OCI-LY1 (cell line): Measurements from ENCODE around the gene ROR2.

Experiments used
- H2AFZ ChIP-seq: fragments of 200-600 bp; sonication (generic), shearing (Covaris generic); 2 replicates; pipeline ENCODE4 v1.6.0; 2014; ENCODE audit warnings: antibody characterized with exemption, mild to moderate bottlenecking, low read length
- H3F3A ChIP-seq: fragments of 200-600 bp; sonication (generic), shearing (Covaris generic); 2 replicates; pipeline ENCODE4 v1.6.0; 2014; ENCODE audit warnings: mild to moderate bottlenecking, antibody characterized with exemption, low read length, moderate library complexity; ENCODE audit not compliant: insufficient read depth
- H3K27ac ChIP-seq: fragments of 200-600 bp; sonication (generic); 2 replicates; pipeline ENCODE4 v1.5.1; 2014; ENCODE audit warnings: low read length, mixed run types, mild to moderate bottlenecking, low read depth; ENCODE audit not compliant: poor library complexity, severe bottlenecking
- H3K27me3 ChIP-seq: fragments of 200-600 bp; sonication (generic); 2 replicates; pipeline ENCODE4 v1.6.0; 2014; ENCODE audit warnings: antibody characterized with exemption, mild to moderate bottlenecking, low read length, moderate library complexity; ENCODE audit not compliant: insufficient read depth
- H3K36me3 ChIP-seq: fragments of 200-600 bp; sonication (generic); 2 replicates; pipeline ENCODE4 v1.6.1; 2014; ENCODE audit warnings: mild to moderate bottlenecking, antibody characterized with exemption, low read length, moderate library complexity, mixed read lengths; ENCODE audit not compliant: insufficient read depth
- H3K4me1 ChIP-seq: fragments of 200-600 bp; sonication (generic); 2 replicates; pipeline ENCODE4 v1.5.1; 2014; ENCODE audit warnings: mild to moderate bottlenecking, low read length, moderate library complexity; ENCODE audit not compliant: insufficient read depth, severe bottlenecking
- H3K4me2 ChIP-seq: fragments of 200-600 bp; sonication (generic), shearing (Covaris generic); 2 replicates; pipeline ENCODE4 v1.6.1; 2014; ENCODE audit warnings: low read length
- H3K4me3 ChIP-seq: fragments of 200-600 bp; sonication (generic); 2 replicates; pipeline ENCODE4 v1.5.1; 2014; ENCODE audit warnings: low read length, low read depth, mild to moderate bottlenecking, mixed read lengths; ENCODE audit not compliant: poor library complexity, severe bottlenecking
- H3K79me2 ChIP-seq: fragments of 200-600 bp; shearing (Covaris generic); 2 replicates; pipeline ENCODE4 v1.6.1; 2016; ENCODE audit warnings: mixed run types, low read length, mixed read lengths; ENCODE audit not compliant: insufficient read depth
- H3K9ac ChIP-seq: fragments of 200-600 bp; sonication (generic), shearing (Covaris generic); 2 replicates; pipeline ENCODE4 v1.6.1; 2014; ENCODE audit warnings: mild to moderate bottlenecking, low read length, mixed read lengths
- H3K9me2 ChIP-seq: fragments of 200-600 bp; sonication (generic), shearing (Covaris generic); 2 replicates; pipeline ENCODE4 v1.6.1; 2014; ENCODE audit warnings: low read depth, mild to moderate bottlenecking, low read length, mixed read lengths
- H3K9me3 ChIP-seq: fragments of 200-600 bp; shearing (Covaris generic); 2 replicates; pipeline ENCODE4 v1.6.1; 2014; ENCODE audit warnings: low read length, mixed read lengths
- H4K20me1 ChIP-seq: fragments of 200-600 bp; sonication (generic), shearing (Covaris generic); 2 replicates; pipeline ENCODE4 v1.6.0; 2016; ENCODE audit warnings: mild to moderate bottlenecking, low read length; ENCODE audit not compliant: insufficient read depth
- EZH2 ChIP-seq: fragments of 200-600 bp; sonication (generic), shearing (Covaris generic); IDR thresholded peaks from 2 replicates; pipeline ENCODE4 v1.8.0; 2017; ENCODE audit warnings: borderline replicate concordance, mixed run types, mild to moderate bottlenecking, antibody characterized with exemption, low read length, moderate library complexity, mixed read lengths
- TF ChIP-seq, protein P1 (sequence below): fragments of 200-600 bp; sonication (generic), shearing (Covaris generic); IDR thresholded peaks from 2 replicates; pipeline ENCODE4 v1.5.1; 2017; ENCODE audit warnings: mild to moderate bottlenecking, antibody characterized with exemption, low read length, moderate library complexity, mixed read lengths

ROR2 gene

DNA sequence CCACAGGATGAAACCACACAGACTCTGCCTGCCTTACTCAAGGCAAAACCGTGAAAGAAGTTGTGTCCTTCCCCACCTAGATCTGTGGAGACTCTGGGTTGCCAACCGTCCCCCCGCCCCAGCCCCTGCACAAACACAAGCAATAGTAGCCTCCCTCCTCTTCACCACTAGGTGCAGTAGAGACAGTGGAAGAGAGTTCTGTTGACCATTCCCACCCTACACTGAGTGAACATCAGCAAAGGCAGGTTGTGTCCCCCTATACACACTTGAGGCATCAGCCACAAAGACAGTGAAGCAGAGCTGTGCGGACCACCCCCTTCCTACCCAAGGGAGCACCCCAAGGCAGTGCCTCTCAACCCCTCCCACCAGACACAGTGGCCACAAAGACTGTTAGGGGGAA is 302.7 kb downstream of the ROR2 start:
- no peak overlapping the region for H3K4me2 ChIP-seq

DNA sequence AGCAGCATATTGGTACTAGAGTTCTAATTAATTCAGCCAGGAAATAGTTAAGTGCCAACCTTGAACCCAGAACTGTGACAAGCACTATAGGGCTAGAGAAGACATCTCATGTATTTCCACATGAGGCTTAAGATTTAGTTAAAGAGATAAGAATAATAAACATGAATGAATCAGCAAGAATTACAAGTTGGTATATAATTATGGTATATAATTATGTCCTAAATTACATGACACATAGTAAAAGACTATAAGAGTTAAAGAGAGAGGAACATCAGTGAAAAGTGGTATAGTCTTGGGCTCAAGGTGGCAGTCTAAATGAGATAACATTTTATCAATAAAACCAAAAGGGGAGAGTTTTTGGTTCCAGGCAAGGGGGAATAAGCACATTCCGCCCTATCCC is 303.3 kb downstream of the ROR2 start:
- H3K4me3 ChIP-seq: no peak overlapping the region
- H3K9ac ChIP-seq: no peak overlapping the region
- H2AFZ ChIP-seq: no peak overlapping the region
- no peaks in the 10 kb centered on the region for H3K36me3 ChIP-seq
- no peaks in the 10 kb centered on the region for H3K4me1 ChIP-seq
- no peaks in the 10 kb centered on the region for H3K27me3 ChIP-seq
- no peak overlapping the region for H3K4me2 ChIP-seq
- no peaks in the 10 kb centered on the region for H3K79me2 ChIP-seq
- no peak overlapping the region for H3K27ac ChIP-seq
- no peaks in the 10 kb centered on the region for H3K9me2 ChIP-seq
- no peaks in the 10 kb centered on the region for H3K9me3 ChIP-seq
- H4K20me1 ChIP-seq: no peaks in the 10 kb centered on the region
- no peak for TF ChIP-seq EZH2
- TF ChIP-seq, protein P1, sequence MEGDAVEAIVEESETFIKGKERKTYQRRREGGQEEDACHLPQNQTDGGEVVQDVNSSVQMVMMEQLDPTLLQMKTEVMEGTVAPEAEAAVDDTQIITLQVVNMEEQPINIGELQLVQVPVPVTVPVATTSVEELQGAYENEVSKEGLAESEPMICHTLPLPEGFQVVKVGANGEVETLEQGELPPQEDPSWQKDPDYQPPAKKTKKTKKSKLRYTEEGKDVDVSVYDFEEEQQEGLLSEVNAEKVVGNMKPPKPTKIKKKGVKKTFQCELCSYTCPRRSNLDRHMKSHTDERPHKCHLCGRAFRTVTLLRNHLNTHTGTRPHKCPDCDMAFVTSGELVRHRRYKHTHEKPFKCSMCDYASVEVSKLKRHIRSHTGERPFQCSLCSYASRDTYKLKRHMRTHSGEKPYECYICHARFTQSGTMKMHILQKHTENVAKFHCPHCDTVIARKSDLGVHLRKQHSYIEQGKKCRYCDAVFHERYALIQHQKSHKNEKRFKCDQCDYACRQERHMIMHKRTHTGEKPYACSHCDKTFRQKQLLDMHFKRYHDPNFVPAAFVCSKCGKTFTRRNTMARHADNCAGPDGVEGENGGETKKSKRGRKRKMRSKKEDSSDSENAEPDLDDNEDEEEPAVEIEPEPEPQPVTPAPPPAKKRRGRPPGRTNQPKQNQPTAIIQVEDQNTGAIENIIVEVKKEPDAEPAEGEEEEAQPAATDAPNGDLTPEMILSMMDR: no peak
- H3F3A ChIP-seq: no peaks in the 10 kb centered on the region

More for the DNA sequence above, 302.7 kb downstream of the ROR2 start:
- no peaks in the 10 kb centered on the region for H3K79me2 ChIP-seq
- no peaks in the 10 kb centered on the region for H3K4me1 ChIP-seq
- TF ChIP-seq EZH2: no peak
- TF ChIP-seq, protein P1: no peak
- H3K27ac ChIP-seq: no peak overlapping the region
- no peaks in the 10 kb centered on the region for H4K20me1 ChIP-seq
- H3K9me3 ChIP-seq: no peaks in the 10 kb centered on the region
- no peaks in the 10 kb centered on the region for H3K27me3 ChIP-seq
- H2AFZ ChIP-seq: no peak overlapping the region
- H3F3A ChIP-seq: no peaks in the 10 kb centered on the region
- H3K9me2 ChIP-seq: no peaks in the 10 kb centered on the region
- no peak overlapping the region for H3K9ac ChIP-seq
- H3K4me3 ChIP-seq: no peak overlapping the region
- H3K36me3 ChIP-seq: no peaks in the 10 kb centered on the region

- H3K36me3 ChIP-seq: no peaks in the 10 kb centered on the region
- no peak overlapping the region for H3K9ac ChIP-seq
- no peak overlapping the region for H3K27ac ChIP-seq
- no peaks in the 10 kb centered on the region for H3K9me2 ChIP-seq
- H3K4me1 ChIP-seq: no peaks in the 10 kb centered on the region
- H3K4me3 ChIP-seq: no peak overlapping the region
- H3F3A ChIP-seq: no peaks in the 10 kb centered on the region
- H2AFZ ChIP-seq: no peak overlapping the region
- TF ChIP-seq EZH2: no peak
- TF ChIP-seq, protein P1: no peak
- H3K4me2 ChIP-seq: no peak overlapping the region
- no peaks in the 10 kb centered on the region for H3K9me3 ChIP-seq
- no peaks in the 10 kb centered on the region for H3K27me3 ChIP-seq
- no peaks in the 10 kb centered on the region for H3K79me2 ChIP-seq
- no peaks in the 10 kb centered on the region for H4K20me1 ChIP-seq
Measured at GRCh38 chr9:91644433-91644832, 305.6 kb downstream of the ROR2 start.
